Liver (tissue), 9 donors: ENCODE data around the gene CFAP251. TPM values are rescaled to one million over a fixed set of nuclear protein-coding genes. Genes with fewer than 3 reads are reported as not detected.

Experiments used
- DNase-seq: peaks from one replicate; pipeline ENCODE4 v3.0.0-alpha.2; 2017; ENCODE audit warnings: low spot score
- H3K27ac ChIP-seq, 2 donors: one replicate each; pipeline ENCODE4 v1.7.0; 2013; ENCODE audit warnings: inconsistent platforms in 2 of 2, low read length in 2 of 2, control low read depth in 1 of 2, low read depth in 1 of 2, mild to moderate bottlenecking in 1 of 2
- H3K27me3 ChIP-seq, 4 donors: one replicate each; pipeline versions ENCODE4 v1.6.1 to v1.7.0; 2013; ENCODE audit warnings: low read length in 3 of 4, inconsistent platforms in 1 of 4, mild to moderate bottlenecking in 1 of 4, moderate library complexity in 1 of 4; ENCODE audit not compliant: control insufficient read depth in 4 of 4, insufficient read depth in 4 of 4
- H3K36me3 ChIP-seq, 4 donors: one replicate each; pipeline versions ENCODE4 v1.6.1 to v1.7.0; 2013; ENCODE audit warnings: low read length in 3 of 4, mild to moderate bottlenecking in 3 of 4, low read depth in 1 of 4, moderate library complexity in 1 of 4; ENCODE audit not compliant: control insufficient read depth in 4 of 4, insufficient read depth in 3 of 4
- H3K4me1 ChIP-seq, 4 donors: one replicate each; pipeline versions ENCODE4 v1.6.1 to v1.7.0; 2013; ENCODE audit warnings: low read length in 3 of 4, mild to moderate bottlenecking in 3 of 4, moderate library complexity in 1 of 4; ENCODE audit not compliant: control insufficient read depth in 4 of 4, insufficient read depth in 4 of 4
- H3K4me3 ChIP-seq, 3 donors: one replicate each; pipeline versions ENCODE4 v1.6.1 to v1.7.0; 2013; ENCODE audit warnings: low read length in 3 of 3, control low read depth in 1 of 3, low read depth in 1 of 3, mild to moderate bottlenecking in 1 of 3
- H3K9ac ChIP-seq, 2 donors: one replicate each; pipeline ENCODE4 v1.7.0; 2013; ENCODE audit warnings: low read length in 2 of 2, mild to moderate bottlenecking in 2 of 2, moderate library complexity in 2 of 2, control low read depth in 1 of 2, low read depth in 1 of 2
- H3K9me3 ChIP-seq, 4 donors: one replicate each; pipeline versions ENCODE4 v1.6.1 to v1.7.0; 2013; ENCODE audit warnings: low read length in 3 of 4; ENCODE audit not compliant: control insufficient read depth in 4 of 4
- EGR1 ChIP-seq, 2 donors: IDR thresholded peaks; 2 replicates each; pipeline ENCODE4 v1.6.1; 2016 to 2018; ENCODE audit warnings: antibody characterized with exemption in 2 of 2, low read depth in 2 of 2
- FOXA1 ChIP-seq: IDR thresholded peaks from 2 replicates; pipeline ENCODE4 v1.6.1; 2016; ENCODE audit warnings: antibody characterized with exemption
- GABPA ChIP-seq, 2 donors: IDR thresholded peaks in 1 of 2; conservative IDR thresholded peaks in 1 of 2; 2 replicates each; pipeline ENCODE4 v1.6.1; 2016; ENCODE audit warnings: antibody characterized with exemption in 2 of 2, mild to moderate bottlenecking in 1 of 2, moderate library complexity in 1 of 2
- HNF4A ChIP-seq, 2 donors: conservative IDR thresholded peaks; 2 replicates each; pipeline ENCODE4 v1.6.1; 2016; ENCODE audit warnings: antibody characterized with exemption in 2 of 2, mild to moderate bottlenecking in 2 of 2
- HNF4G ChIP-seq: IDR thresholded peaks from 2 replicates; pipeline ENCODE4 v1.6.1; 2016; ENCODE audit warnings: antibody characterized with exemption
- MAX ChIP-seq: IDR thresholded peaks from 2 replicates; pipeline ENCODE4 v1.6.1; 2016; ENCODE audit warnings: antibody characterized with exemption
- NR2F2 ChIP-seq: IDR thresholded peaks from 2 replicates; pipeline ENCODE4 v1.6.1; 2016; ENCODE audit warnings: antibody characterized with exemption
- RXRA ChIP-seq, 2 donors: IDR thresholded peaks; 2 replicates each; pipeline ENCODE4 v1.6.1; 2017 to 2018; ENCODE audit warnings: antibody characterized with exemption in 2 of 2, mild to moderate bottlenecking in 1 of 2
- SP1 ChIP-seq: IDR thresholded peaks from 2 replicates; pipeline ENCODE4 v1.6.1; 2018; ENCODE audit warnings: antibody characterized with exemption, mild to moderate bottlenecking
- TAF1 ChIP-seq: conservative IDR thresholded peaks from 2 replicates; pipeline ENCODE4 v1.6.1; 2016; ENCODE audit warnings: antibody characterized with exemption, mild to moderate bottlenecking
- YY1 ChIP-seq: IDR thresholded peaks from 2 replicates; pipeline ENCODE4 v1.6.1; 2016; ENCODE audit warnings: antibody characterized with exemption, mild to moderate bottlenecking
- WGBS: extraction: QIAGEN DNeasy Blood & Tissue Kit; methylation state at CpG from one replicate; pipeline ENCODE4 v1.1.7; 2013; 5-methylcytosine and 5-hydroxymethylcytosine counted together
- polyA plus RNA-seq, 2 donors: library from polyadenylated mRNA; stranded (reverse) in 1 of 2; unstranded in 1 of 2; fragments of 200-250 nt in 1 of 2; fragments of >200 nt in 1 of 2; fragmentation: Nextera tagmentation in 1 of 2; extraction: Ambion mirVana in 1 of 2; gene quantifications; one replicate each; pipeline versions ENCODE4 v1.2.1 to v1.2.3, GENCODE V29; 2013 to 2015
- total RNA-seq, 2 donors: library from RNA; depleted of rRNA; stranded (reverse); fragments of >200 nt; gene quantifications; one replicate each; pipeline ENCODE4 v1.2.3, GENCODE V29; 2014
- TF ChIP-seq, protein P1 (sequence below): IDR thresholded peaks from 2 replicates; pipeline ENCODE4 v1.6.1; 2016; ENCODE audit warnings: antibody characterized with exemption
- donor health status: healthy.
- donor health status: healthy.
- donor health status: healthy.
- donor health status: healthy.
- donor health status: healthy.

The CFAP251 gene
- total and polyA plus RNA-seq, 4 donors: 1.6 to 4.0 (median 2.0) TPM

DNA sequence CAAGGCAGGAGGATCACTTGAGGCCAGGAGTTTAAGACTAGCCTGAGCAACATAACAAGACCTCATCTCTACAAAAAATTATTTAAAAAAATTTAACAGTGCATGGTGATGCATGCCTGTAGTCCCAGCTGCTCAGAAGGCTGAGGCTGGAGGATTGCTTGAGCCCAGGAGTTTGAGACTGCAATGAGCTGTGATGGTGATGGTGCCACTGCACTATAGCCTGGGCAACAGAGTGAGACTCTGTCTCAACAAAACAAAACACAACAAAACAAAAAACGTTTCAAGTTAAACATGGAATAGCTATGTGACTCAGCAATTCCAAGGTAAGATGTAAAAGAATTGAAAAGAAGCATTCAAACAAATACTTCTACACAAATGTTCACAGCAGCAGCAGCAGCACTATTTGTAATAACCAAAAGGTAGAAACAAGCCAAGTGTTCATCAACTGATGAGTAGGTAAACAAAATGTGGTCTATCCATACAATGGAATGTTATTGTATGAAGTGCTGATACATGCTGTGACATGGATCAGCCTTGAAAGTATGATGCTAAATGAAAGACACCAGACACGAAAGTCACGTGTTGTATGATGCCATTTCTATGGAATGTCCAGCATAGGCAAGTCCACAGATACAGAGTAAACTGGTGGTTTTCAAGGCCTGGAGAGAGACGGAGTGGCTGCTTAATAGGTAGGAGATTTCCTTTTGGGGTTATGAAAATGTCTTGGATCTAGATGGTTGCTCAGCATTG, 31.4 kb downstream of the CFAP251 start:
- no peaks in the 10 kb centered on the region for H3K36me3 ChIP-seq
- H3K27me3 ChIP-seq: no peaks in the 10 kb centered on the region
- H3K4me3 ChIP-seq: no peak overlapping the region
- H3K4me1 ChIP-seq: no peaks in the 10 kb centered on the region
- no peak for DNase-seq
- H3K27ac ChIP-seq: no peak overlapping the region
- no peak for TF ChIP-seq MAX
- TF ChIP-seq, protein P1, sequence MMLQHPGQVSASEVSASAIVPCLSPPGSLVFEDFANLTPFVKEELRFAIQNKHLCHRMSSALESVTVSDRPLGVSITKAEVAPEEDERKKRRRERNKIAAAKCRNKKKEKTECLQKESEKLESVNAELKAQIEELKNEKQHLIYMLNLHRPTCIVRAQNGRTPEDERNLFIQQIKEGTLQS: no peak
- 69% methylated on average over 4 of the region's 4 CpGs for WGBS
- H3K9ac ChIP-seq: no peak overlapping the region
- no peaks in the 10 kb centered on the region for H3K9me3 ChIP-seq

DNA sequence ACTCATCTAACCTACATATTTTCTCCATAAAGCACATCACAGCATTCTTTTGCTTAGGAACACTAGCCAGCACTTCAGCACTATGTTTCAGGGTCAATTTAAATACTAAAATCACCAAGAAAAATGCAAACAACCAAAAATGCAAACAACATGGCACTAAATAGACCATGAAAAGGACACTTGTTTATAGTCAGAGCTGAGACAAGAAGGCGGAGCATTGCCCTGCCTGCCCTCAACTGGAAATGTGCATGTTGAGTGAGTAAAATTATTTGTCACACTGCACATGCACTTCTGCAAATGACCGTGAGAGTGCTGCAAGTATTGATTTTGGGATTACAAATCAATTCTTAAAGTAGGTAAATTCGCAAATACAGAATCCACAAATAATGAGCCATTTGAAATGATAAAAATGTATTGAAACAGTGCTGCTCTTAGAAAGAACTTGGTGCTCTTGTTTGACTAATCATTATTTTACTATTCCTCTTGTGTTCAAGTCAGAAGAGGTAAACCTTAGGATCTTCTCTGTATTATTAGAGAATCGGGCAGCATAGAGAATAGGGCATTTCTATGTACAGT, 34.8 kb downstream of the CFAP251 start:
- H3K9ac ChIP-seq: no peak overlapping the region
- no peak overlapping the region for H3K27ac ChIP-seq
- no peaks in the 10 kb centered on the region for H3K4me1 ChIP-seq
- 80% methylated on average over 4 of the region's 4 CpGs for WGBS
- no peaks in the 10 kb centered on the region for H3K27me3 ChIP-seq
- DNase-seq: no peak
- no peak overlapping the region for H3K4me3 ChIP-seq
- H3K36me3 ChIP-seq: no peaks in the 10 kb centered on the region
- TF ChIP-seq EGR1 (IDR thresholded peaks at IDR 0.05; ENCODE audit: low read depth in 2 of 2) (no peak), NR2F2 (no peak), TAF1 (no peak), SP1 (no peak), YY1 (no peak), RXRA (IDR thresholded peaks at IDR 0.05) (no peak)
- no peaks in the 10 kb centered on the region for H3K9me3 ChIP-seq

- TF ChIP-seq, protein P1: no peak
- TF ChIP-seq HNF4G: no peak
- no peak for TF ChIP-seq YY1
- no peak for TF ChIP-seq EGR1 (IDR thresholded peaks at IDR 0.05; ENCODE audit: low read depth in 2 of 2)
- TF ChIP-seq MAX: no peak
- TF ChIP-seq FOXA1: no peak
- TF ChIP-seq HNF4A (conservative IDR thresholded peaks at IDR 0.05): no peak
- no peak for TF ChIP-seq SP1
- no peak for TF ChIP-seq GABPA (IDR thresholded peaks at IDR 0.05 in 1 of 2, conservative IDR thresholded peaks at IDR 0.05 in 1 of 2)
- no peak for DNase-seq
- Histone ChIP-seq H3K27me3 (no peaks in the 10 kb centered on the region), H3K4me1 (no peaks in the 10 kb centered on the region), H3K9ac (no peak overlapping the region), H3K36me3 (no peaks in the 10 kb centered on the region), H3K4me3 (no peak overlapping the region), H3K9me3 (no peaks in the 10 kb centered on the region), H3K27ac (no peak overlapping the region)
- 44% methylated on average over 3 of the region's 3 CpGs for WGBS
Measured at GRCh38 chr12:121953695-121954094, 35.3 kb downstream of the CFAP251 start.
